HG02588 (cell line): Measurements from ENCODE around the gene GUCY1A1.

Source experiments
- ATAC-seq: cut with Tn5 transposase; IDR thresholded peaks from one replicate; pipeline ENCODE4 v1.9.1; 2021; ENCODE audit warnings: mild to moderate bottlenecking, moderate library complexity; ENCODE audit not compliant: unreplicated experiment

Gene GUCY1A1

GRCh38 chr4:155690044-155690837 is 23.6 kb downstream of the GUCY1A1 start:
- ATAC-seq: no peak

DNA sequence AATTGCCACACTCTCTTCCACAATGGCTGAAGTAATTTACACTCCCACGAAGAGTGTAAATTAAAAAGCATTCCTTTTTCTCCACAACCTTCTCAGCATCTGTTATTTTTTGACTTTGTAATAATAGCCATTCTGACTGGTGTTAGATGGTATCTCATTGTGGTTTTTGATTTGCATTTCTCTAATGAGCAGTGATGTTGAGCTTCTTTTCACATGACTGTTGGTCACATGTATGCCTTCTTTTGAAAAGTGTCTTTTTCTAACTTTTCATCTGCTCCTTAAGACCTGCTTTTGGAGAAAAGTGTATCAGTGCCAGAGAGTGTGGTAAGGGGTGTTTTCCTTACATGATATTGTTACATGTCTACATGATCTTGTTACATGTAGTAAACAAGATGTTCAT is 25.7 kb downstream of the GUCY1A1 start:
- no peak for ATAC-seq

DNA sequence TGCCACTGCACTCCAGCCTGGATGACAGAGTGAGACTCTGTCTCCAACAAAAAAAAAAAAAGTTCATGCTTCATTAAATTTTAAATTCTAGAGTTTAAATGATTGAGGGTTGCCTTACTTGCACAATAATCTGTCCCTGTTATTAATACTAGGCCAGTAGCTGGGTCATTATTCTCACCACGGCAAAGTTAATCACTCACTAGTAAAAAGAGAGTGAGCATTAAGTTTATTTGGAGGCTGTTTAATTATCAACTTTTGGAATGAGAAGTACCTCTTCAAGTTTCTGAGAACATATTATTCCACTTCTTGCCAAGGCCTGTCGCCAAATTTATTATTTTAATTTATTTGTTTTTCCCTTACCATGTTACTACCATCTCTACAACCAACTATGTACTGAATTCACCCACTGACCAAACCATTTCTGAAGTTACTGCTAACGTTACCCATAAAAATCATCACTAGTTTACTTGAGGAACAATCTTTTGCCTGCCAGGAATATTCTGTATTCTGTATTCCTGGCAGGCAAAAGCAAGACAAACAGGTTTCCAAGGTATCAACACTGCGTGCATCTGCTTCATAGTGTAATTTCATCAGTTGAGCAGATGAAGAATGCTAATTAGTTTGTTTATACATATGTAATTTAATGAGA is 26.5 kb downstream of the GUCY1A1 start:
- ATAC-seq: no peak

DNA sequence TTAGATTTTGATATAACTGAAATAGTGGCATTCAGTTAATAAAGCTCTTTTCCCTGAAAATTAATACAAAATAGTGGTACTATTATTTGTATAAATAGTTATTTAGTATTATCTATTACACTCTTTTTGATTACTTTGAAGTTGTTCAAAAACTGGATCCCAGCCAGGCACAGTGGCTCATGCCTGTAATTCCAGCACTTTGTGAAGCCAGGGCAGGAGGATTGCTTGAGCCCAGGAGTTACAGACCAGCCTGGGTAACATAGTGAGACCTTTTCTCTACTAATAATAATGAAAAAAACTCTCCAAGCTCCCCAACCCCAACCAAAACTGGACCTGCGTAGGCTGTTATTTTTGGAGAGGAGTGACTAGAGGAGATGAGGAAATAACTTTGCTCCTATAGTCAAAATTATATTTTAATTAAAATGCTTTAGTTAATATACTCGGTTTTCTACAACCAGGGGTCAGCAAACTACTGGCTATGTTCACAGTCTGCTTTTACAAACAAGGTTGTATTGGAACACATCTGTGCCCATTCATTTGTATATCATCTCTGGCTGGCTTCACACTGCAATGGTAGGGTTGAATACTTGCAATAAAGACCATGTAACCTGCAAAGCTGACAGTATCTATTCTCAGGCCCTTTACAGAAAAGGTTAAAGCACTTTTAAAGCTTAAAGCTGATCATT is 27.6 kb downstream of the GUCY1A1 start:
- no peak for ATAC-seq

DNA sequence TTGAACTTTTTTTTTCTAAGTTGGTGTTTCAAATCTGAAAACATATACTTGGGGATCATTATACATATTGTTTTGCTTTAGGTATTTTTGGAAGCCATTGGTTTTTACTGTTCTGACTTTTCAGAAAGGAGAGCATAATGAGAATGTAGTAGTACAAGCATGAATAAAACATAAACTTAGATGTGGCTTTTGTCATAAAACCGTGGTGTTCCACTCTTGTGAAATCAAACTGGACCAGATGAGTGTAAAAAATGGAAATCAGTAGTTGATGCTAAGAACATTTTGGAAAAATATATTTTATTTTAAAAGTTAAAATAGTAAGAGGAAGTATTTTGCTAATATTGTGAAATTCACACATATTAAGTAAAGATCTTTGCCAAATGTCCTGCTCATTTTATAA is 29.6 kb downstream of the GUCY1A1 start:
- no peak for ATAC-seq

DNA sequence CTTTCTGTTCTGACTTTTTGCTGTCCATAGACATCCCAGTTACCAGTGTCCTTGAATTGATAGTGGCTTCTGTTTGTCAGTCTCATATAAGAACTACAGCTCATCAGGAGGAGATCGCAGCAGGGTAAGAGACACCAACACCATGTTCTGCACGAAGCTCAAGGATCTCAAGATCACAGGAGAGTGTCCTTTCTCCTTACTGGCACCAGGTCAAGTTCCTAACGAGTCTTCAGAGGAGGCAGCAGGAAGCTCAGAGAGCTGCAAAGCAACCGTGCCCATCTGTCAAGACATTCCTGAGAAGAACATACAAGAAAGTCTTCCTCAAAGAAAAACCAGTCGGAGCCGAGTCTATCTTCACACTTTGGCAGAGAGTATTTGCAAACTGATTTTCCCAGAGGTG is 30.1 kb downstream of the GUCY1A1 start:
- no peak for ATAC-seq

- ATAC-seq: no peak
Observed at GRCh38 chr4:155701827-155702226, 35.2 kb downstream of the GUCY1A1 start.

DNA sequence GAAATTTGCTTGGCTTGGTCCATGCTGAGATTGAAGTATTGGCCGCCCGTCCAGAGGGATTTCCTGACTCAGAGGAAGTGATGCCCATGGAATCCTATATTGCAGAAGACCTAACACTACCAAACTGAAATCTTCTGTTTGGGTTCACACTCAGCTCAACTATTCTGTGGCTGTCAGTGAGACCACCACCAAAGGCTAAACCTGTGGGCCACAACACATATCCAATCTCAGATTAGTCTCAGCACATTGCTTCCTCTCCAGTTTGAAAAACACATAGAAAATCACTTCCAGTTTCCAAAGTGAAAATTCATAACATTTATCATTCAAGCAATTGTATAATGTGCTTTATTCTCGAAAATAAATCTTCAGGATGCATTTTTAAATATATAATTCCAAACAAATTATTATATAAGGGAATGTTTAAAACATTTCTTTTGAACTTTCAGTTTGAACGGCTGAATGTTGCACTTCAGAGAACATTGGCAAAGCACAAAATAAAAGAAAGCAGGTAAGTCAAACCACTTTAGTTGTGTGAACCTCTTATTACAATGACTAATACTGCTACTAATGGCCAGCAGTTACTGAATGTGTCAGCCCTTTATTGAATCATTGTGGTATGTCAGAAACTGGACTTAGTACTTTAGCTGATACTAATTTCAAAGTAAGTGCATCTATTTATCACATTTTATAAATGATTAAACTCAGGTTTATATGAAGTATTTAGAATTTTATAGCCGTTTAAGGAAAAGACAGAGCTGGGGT is 37.0 kb downstream of the GUCY1A1 start:
- peak; percentile 84 for ATAC-seq

GRCh38 chr4:155704841-155705404 is 38.3 kb downstream of the GUCY1A1 start:
- no peak for ATAC-seq

DNA sequence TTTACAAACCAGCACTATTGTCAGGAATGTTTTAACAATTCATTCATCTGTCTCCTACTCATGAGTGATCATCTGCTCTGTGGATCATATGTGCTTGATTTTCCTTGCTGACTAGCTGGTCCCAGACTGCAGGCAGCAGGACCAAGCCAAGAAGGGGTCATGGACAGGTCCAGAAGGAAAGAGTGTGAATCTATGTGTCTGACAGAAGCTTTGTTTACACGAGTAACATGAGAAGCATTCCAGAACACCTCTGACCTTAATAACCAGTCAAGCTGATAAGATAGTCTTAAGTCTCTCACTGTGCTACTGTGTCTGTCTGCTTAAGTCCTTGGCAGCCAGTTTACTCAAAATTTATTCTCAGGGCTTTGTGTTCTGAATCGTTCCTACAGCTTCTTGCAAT is 39.0 kb downstream of the GUCY1A1 start:
- no peak for ATAC-seq

- ATAC-seq: no peak
Observed at GRCh38 chr4:155706147-155706546, 39.5 kb downstream of the GUCY1A1 start.

- no peak for ATAC-seq
Observed at GRCh38 chr4:155707251-155707650, 40.6 kb downstream of the GUCY1A1 start.

GRCh38 chr4:155708782-155709181 is 42.1 kb downstream of the GUCY1A1 start:
- no peak for ATAC-seq

GRCh38 chr4:155709918-155710317 is 43.3 kb downstream of the GUCY1A1 start:
- ATAC-seq: no peak

DNA sequence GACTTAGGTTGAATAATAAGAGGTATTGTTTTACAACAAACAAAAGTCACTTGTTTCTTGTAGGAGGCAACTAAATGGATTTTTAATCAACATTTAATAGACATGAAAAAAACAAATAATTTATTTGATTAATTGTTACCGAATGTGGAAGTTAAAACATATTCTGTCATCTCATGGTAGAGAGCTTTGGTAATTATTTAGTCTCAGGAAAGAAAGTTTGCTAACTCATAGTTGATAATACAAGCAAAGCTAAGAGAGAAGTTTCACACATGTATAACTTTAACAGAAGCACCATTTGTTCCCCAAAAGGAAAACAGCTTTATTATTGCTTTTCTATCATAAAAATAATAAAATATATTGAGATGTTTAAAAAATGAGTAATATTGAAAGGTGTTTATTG is 44.9 kb downstream of the GUCY1A1 start:
- ATAC-seq: no peak

DNA sequence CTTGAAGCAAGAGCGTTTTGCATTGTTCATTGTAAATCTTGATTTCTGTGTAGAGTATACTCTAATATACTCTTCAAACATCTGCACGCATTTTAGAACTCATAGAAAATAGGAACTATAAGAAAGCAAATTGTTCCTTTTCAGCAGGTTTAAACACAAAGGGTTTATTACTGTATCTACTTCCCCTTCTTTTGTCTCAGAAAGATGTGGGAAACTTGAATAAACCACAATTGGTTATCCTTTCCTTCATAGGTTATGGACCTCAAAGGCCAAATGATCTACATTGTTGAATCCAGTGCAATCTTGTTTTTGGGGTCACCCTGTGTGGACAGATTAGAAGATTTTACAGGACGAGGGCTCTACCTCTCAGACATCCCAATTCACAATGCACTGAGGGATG is 46.2 kb downstream of the GUCY1A1 start:
- no peak for ATAC-seq

DNA sequence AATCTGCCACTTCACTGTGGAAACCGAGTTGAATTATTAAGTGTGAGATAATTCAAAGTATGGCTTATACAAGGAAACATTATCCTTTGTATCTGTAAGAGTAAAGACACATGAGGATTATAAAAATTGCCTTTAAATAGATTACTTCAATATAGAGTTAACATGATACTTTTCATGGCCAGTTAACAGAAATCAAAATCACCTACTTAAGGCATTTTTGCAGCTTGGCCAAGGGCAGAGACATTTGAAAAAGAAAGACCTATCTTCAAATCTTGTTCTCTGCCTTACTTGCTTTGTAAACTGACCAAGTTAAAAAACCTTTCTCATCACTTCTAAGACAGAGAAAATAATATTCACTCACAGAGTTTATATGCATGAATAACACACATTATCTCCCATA is 47.3 kb downstream of the GUCY1A1 start:
- no peak for ATAC-seq

- ATAC-seq: no peak
Observed at GRCh38 chr4:155722336-155722735, 55.7 kb downstream of the GUCY1A1 start.

DNA sequence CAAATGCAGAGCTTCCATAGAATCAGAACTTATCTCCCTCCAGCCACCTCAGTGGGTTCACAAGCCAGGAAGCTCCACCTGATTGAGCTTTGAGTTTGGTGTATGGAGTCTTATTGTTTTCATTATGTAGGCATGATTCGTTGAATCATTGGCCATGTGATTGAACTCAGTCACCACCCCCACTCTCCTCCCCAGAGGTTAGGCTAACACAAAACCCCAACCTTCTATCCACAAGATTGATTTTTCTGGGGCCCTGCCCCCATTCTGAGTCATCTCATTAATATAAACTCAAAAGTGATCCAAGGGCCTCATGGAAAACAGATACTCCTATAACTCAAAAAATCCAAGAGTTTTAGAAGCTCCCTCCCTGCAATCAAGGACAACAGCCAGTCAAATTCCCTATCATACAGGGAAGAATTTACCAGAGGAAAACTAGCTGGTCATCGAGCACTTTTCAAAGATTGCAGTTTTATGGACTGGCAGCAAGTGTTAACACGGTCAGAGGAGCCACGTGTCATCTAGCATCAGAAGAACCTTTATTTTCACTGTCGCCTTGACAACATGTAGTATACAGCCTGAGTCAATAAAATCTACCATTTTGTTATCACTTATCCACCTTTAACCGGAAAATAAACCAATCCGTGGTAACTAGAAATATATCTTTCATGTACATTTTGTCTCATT is 56.3 kb downstream of the GUCY1A1 start:
- no peak for ATAC-seq

DNA sequence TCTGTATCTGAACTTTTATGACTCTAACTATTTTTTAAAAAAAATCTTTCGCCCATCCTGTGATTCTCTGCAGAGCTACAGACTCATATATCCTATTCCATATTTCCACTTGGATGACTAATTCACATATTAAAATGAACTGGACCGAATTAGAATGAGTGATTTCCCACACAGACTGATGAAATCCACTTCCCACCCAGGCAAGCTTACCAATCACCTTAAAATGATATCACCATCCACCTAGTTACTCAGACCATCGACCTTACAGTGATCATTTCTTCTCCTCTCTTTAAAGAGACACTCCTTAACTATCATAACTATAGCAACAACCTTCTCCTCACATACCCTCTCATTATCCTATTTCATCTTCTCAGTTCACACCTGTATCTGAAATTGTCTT is 58.1 kb downstream of the GUCY1A1 start:
- no peak for ATAC-seq
